Hepatocyte (in vitro differentiated cells): ENCODE results near the gene TRIM8.

Experiments
- CTCF ChIP-seq: fragments of 200-600 bp; sonication (generic); IDR thresholded peaks from 2 replicates; pipeline ENCODE4 v1.5.1; 2016; ENCODE audit warnings: antibody characterized with exemption, mild to moderate bottlenecking; ENCODE audit not compliant: poor library complexity
- EZH2 ChIP-seq: fragments of 200-600 bp; sonication (generic); IDR thresholded peaks from 2 replicates; pipeline ENCODE4 v1.6.1; 2016; ENCODE audit warnings: antibody characterized with exemption, mild to moderate bottlenecking, borderline replicate concordance

GRCh38 chr10:102683736-102684135 lies 39.5 kb downstream of the TRIM8 start:
- TF ChIP-seq EZH2 (no peak), CTCF (no peak)
